Type B pancreatic cell (in vitro differentiated cells): Measurements from ENCODE around the gene RAB7A. TPM values are rescaled to one million over a fixed set of nuclear protein-coding genes. Genes with fewer than 3 reads are reported as not detected.
A peak's percentile ranks its signal among the peaks of the same experiment; 100 is the strongest.

Experiments used
- DNase-seq: peaks from one replicate; pipeline ENCODE4 v3.0.0; 2021; ENCODE audit warnings: mixed read lengths; ENCODE audit not compliant: unreplicated experiment; ENCODE audit errors: extremely low spot score
- H3K27ac Mint-ChIP-seq: 2 replicates; pipeline ENCODE4 v1.8.0; 2021; ENCODE audit warnings: mild to moderate bottlenecking, mixed read lengths
- H3K27me3 Mint-ChIP-seq: 2 replicates; pipeline ENCODE4 v1.8.0; 2021; ENCODE audit warnings: mixed read lengths
- H3K36me3 Mint-ChIP-seq: 2 replicates; pipeline ENCODE4 v1.8.0; 2021; ENCODE audit warnings: mixed read lengths
- H3K4me1 Mint-ChIP-seq: one replicate; pipeline ENCODE4 v1.8.0; 2021; ENCODE audit warnings: mixed read lengths; ENCODE audit not compliant: unreplicated experiment
- H3K4me3 Mint-ChIP-seq: 2 replicates; pipeline ENCODE4 v1.8.0; 2021; ENCODE audit warnings: mild to moderate bottlenecking, mixed read lengths
- H3K9me3 Mint-ChIP-seq: 2 replicates; pipeline ENCODE4 v1.8.0; 2021; ENCODE audit warnings: mixed read lengths
- CTCF ChIP-seq: fragments of 200-600 bp; sonication (generic); conservative IDR thresholded peaks from 2 replicates; pipeline ENCODE4 v1.5.0; 2021; ENCODE audit warnings: antibody characterized with exemption, mild to moderate bottlenecking
- total RNA-seq: library from RNA; stranded (reverse); gene quantifications from 2 replicates; pipeline ENCODE4 v1.2.1, GENCODE V29; 2021; ENCODE audit warnings: low replicate concordance

The RAB7A gene
- total RNA-seq, 1 donor from 2014 or later: 157 TPM

GRCh38 chr3:128818186-128818787 lies 92.3 kb downstream of the RAB7A start:
- no peak for DNase-seq
- Mint-ChIP-seq H3K9me3 (no peaks in the 10 kb centered on the region), H3K4me1 (no peaks in the 10 kb centered on the region), H3K27ac (no peak overlapping the region), H3K27me3 (no peaks in the 10 kb centered on the region), H3K4me3 (no peak overlapping the region), H3K36me3 (peaks cover 45% of the 10 kb centered on the region)
- no peak for TF ChIP-seq CTCF

- H3K27me3 Mint-ChIP-seq: no peaks in the 10 kb centered on the region
Observed at GRCh38 chr3:128820252-128820839, 94.4 kb downstream of the RAB7A start.

GRCh38 chr3:128823008-128823407 lies 97.0 kb downstream of the RAB7A start:
- Mint-ChIP-seq H3K9me3 (no peaks in the 10 kb centered on the region), H3K36me3 (peaks cover 23% of the 10 kb centered on the region), H3K4me3 (no peak overlapping the region), H3K27ac (no peak overlapping the region), H3K4me1 (no peaks in the 10 kb centered on the region), H3K27me3 (no peaks in the 10 kb centered on the region)
- DNase-seq: no peak
- TF ChIP-seq CTCF: no peak

More at GRCh38 chr3:128820252-128820839, 94.4 kb downstream of the RAB7A start:
- peaks cover 43% of the 10 kb centered on the region for H3K36me3 Mint-ChIP-seq
- no peaks in the 10 kb centered on the region for H3K4me1 Mint-ChIP-seq
- no peak overlapping the region for H3K4me3 Mint-ChIP-seq
- TF ChIP-seq CTCF: no peak
- no peak overlapping the region for H3K27ac Mint-ChIP-seq
- no peak for DNase-seq
- H3K9me3 Mint-ChIP-seq: no peaks in the 10 kb centered on the region

- Mint-ChIP-seq H3K27me3 (no peaks in the 10 kb centered on the region), H3K36me3 (peaks cover 16% of the 10 kb centered on the region), H3K9me3 (no peaks in the 10 kb centered on the region), H3K27ac (peak overlapping the region; percentile 29), H3K4me1 (no peaks in the 10 kb centered on the region), H3K4me3 (no peak overlapping the region)
- DNase-seq: no peak
- TF ChIP-seq CTCF: no peak
Observed at GRCh38 chr3:128823631-128824030, 97.6 kb downstream of the RAB7A start.

GRCh38 chr3:128824132-128824850 lies 98.3 kb downstream of the RAB7A start:
- Mint-ChIP-seq H3K4me1 (no peaks in the 10 kb centered on the region), H3K27ac (peak overlapping the region; percentile 29), H3K27me3 (no peaks in the 10 kb centered on the region), H3K36me3 (peaks cover 10% of the 10 kb centered on the region), H3K4me3 (no peak overlapping the region), H3K9me3 (no peaks in the 10 kb centered on the region)
- no peak for TF ChIP-seq CTCF
- DNase-seq: no peak
